Measurements from ENCODE around the gene RCVRN. TPM values are rescaled to one million over a fixed set of nuclear protein-coding genes. Genes with fewer than 3 reads are reported as not detected.

Gene RCVRN
- total RNA-seq, 1 donor from 2014 or later = not detected

DNA sequence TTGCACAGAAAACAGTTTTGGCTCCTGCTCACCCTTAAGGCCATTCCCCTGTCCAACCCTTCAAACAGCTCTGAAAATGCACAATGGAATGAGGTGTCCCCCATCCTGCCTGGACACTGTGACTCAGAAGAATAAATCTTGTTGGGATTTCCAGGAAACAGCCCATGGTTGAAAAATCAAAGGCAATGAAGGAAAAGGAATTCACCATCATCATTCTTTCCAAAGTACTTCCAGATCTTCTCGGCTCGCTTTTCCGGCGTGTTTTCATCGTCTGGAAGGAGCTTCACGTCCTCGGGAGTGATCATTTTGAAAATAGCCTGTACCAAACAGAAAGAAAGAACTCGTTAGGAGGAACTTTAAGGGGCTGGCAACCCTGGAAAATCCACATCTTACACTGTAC is 4.3 kb downstream of the RCVRN start:
- no peak overlapping the region for H3K27ac Mint-ChIP-seq (ENCODE audit: unreplicated experiment)
- TF ChIP-seq, protein P1, sequence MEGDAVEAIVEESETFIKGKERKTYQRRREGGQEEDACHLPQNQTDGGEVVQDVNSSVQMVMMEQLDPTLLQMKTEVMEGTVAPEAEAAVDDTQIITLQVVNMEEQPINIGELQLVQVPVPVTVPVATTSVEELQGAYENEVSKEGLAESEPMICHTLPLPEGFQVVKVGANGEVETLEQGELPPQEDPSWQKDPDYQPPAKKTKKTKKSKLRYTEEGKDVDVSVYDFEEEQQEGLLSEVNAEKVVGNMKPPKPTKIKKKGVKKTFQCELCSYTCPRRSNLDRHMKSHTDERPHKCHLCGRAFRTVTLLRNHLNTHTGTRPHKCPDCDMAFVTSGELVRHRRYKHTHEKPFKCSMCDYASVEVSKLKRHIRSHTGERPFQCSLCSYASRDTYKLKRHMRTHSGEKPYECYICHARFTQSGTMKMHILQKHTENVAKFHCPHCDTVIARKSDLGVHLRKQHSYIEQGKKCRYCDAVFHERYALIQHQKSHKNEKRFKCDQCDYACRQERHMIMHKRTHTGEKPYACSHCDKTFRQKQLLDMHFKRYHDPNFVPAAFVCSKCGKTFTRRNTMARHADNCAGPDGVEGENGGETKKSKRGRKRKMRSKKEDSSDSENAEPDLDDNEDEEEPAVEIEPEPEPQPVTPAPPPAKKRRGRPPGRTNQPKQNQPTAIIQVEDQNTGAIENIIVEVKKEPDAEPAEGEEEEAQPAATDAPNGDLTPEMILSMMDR (IDR thresholded peaks at IDR 0.05; ENCODE audit: partially characterized antibody, unreplicated experiment) = no peak
- no peaks in the 10 kb centered on the region for H3K36me3 Mint-ChIP-seq (ENCODE audit: unreplicated experiment)
- no peaks in the 10 kb centered on the region for H3K4me1 Mint-ChIP-seq (ENCODE audit: low read depth, unreplicated experiment)
- peaks cover 2% of the 10 kb centered on the region for H3K27me3 Mint-ChIP-seq (ENCODE audit: unreplicated experiment)
- DNase-seq = no peak
- H3K9me3 Mint-ChIP-seq (ENCODE audit: unreplicated experiment) = peaks cover 4% of the 10 kb centered on the region
- H3K4me3 Mint-ChIP-seq (ENCODE audit: unreplicated experiment) = no peak overlapping the region

DNA sequence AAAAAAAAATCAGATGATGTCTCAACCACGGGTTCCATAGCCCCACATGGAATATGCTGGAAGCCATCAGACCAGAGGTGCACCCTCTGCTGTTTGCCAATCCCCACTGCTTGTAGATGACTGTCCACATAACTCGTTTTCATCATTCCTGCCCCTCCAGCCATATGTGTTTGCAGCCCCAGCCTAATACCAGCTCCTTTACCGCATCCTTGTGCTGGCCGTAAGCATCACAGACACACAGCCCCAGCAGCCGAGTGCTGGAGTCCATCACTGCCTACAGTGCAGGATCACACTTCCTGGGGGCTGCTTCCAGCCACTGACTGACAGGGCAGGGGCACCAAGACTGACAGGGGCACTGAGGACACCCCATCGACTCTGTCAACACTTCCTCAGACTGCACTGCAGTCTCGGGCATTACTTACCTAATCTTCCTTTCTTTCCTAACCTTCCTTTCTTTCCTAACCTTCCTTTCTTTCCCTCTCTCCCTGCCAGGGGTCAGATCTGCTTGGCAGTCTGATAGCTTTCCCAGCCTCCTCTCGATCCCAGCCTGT is 5.0 kb downstream of the RCVRN start:
- Mint-ChIP-seq H3K4me3 (ENCODE audit: unreplicated experiment) (no peak overlapping the region), H3K9me3 (ENCODE audit: unreplicated experiment) (peaks cover 4% of the 10 kb centered on the region), H3K36me3 (ENCODE audit: unreplicated experiment) (no peaks in the 10 kb centered on the region), H3K27me3 (ENCODE audit: unreplicated experiment) (no peaks in the 10 kb centered on the region), H3K27ac (ENCODE audit: unreplicated experiment) (no peak overlapping the region), H3K4me1 (ENCODE audit: low read depth, unreplicated experiment) (no peaks in the 10 kb centered on the region)
- DNase-seq = no peak
- TF ChIP-seq, protein P1 (IDR thresholded peaks at IDR 0.05; ENCODE audit: partially characterized antibody, unreplicated experiment) = no peak

DNA sequence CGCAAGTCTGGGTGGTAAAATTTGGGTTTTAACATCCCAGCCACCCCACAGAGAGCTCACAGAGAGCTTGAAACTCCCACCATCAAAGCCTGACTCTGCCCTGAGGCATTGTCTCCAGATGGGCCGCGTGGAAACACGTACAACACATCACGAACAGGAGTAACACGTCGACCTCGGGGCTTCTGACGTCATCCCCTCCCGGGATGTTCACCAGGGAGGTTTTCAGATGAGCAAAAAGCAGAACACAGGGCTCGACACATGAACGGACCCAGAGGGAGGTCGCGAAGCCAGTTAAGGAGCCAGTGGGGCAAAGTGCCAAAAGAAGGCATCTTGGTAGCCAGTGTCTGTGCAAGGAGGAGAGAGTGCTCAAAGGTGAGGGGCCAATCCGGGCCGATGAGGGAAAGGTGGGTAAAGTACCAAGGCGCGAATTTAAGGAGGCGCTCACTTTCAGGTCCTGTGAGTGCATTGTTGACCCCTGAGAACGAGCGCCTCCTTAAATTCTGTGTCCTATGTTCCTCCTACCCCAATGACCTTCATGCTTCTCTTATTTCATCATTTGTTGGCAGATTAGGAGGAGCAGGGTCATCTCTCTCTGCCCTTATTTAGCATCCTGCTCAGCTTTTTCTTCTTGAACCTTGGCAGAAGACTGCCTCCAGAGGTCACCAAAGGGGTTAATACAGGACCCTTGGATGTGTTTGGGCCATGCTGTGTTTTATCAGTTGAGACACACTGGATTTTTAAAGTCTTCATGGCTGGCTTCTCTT is 5.6 kb downstream of the RCVRN start:
- no peaks in the 10 kb centered on the region for H3K4me1 Mint-ChIP-seq (ENCODE audit: low read depth, unreplicated experiment)
- no peak overlapping the region for H3K27ac Mint-ChIP-seq (ENCODE audit: unreplicated experiment)
- H3K4me3 Mint-ChIP-seq (ENCODE audit: unreplicated experiment) = no peak overlapping the region
- no peaks in the 10 kb centered on the region for H3K36me3 Mint-ChIP-seq (ENCODE audit: unreplicated experiment)
- no peak for DNase-seq
- H3K27me3 Mint-ChIP-seq (ENCODE audit: unreplicated experiment) = no peaks in the 10 kb centered on the region
- TF ChIP-seq, protein P1 (IDR thresholded peaks at IDR 0.05; ENCODE audit: partially characterized antibody, unreplicated experiment) = no peak
- H3K9me3 Mint-ChIP-seq (ENCODE audit: unreplicated experiment) = peaks cover 5% of the 10 kb centered on the region

DNA sequence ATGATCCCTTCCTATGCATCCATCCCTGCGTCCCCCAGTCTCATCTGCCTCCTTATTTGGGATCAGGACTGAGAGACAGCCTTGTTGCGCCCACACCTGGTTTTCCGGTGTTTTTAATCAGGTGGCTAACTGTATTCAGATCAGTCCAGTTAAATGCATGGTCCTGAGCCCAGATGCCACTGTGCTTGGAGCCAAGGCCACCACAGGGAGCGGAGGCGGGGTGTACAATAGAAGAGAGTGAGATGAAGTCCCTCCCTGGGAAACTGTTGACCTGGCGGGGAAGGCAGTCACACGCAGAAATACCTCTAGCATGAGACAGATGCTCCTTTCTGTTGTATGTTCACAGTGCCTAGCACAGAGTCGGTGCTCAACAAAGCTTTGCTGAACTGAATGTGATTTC is 6.3 kb downstream of the RCVRN start:
- no peak for DNase-seq
- H3K4me1 Mint-ChIP-seq (ENCODE audit: low read depth, unreplicated experiment) = no peaks in the 10 kb centered on the region
- no peak overlapping the region for H3K27ac Mint-ChIP-seq (ENCODE audit: unreplicated experiment)
- H3K9me3 Mint-ChIP-seq (ENCODE audit: unreplicated experiment) = peaks cover 5% of the 10 kb centered on the region
- no peaks in the 10 kb centered on the region for H3K36me3 Mint-ChIP-seq (ENCODE audit: unreplicated experiment)
- no peak overlapping the region for H3K4me3 Mint-ChIP-seq (ENCODE audit: unreplicated experiment)
- TF ChIP-seq, protein P1 (IDR thresholded peaks at IDR 0.05; ENCODE audit: partially characterized antibody, unreplicated experiment) = no peak
- H3K27me3 Mint-ChIP-seq (ENCODE audit: unreplicated experiment) = no peaks in the 10 kb centered on the region

DNA sequence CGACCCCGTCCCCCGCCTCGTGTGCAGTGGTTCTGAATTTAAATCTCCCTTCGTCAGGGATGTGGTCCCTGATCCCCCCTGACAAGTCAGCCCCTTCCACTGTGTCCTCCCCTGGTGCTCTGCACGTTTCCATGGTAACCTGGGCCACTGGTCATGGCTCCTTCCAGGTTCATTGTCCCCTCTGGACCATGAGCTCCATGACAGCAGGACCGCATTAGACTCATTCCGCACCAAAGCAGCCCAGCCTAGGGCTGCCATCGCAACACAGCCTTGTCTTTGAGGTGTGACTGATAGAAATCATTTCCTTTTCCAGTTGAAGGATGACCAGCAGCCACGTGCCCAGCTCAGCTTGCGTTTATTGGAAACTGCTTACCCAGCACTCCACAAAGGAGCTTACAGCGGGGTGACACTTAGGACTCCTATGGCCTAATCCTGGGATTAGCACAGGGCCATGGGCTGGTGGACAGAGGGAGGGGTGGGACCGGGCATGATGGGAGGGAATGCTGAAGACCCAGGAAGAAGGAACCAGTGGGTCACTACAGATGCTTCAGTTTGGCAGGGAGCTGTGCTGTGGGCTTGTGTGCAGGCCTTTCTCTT is 7.6 kb downstream of the RCVRN start:
- no peaks in the 10 kb centered on the region for H3K27me3 Mint-ChIP-seq (ENCODE audit: unreplicated experiment)
- TF ChIP-seq, protein P1 (IDR thresholded peaks at IDR 0.05; ENCODE audit: partially characterized antibody, unreplicated experiment) = no peak
- no peak for DNase-seq
- H3K4me3 Mint-ChIP-seq (ENCODE audit: unreplicated experiment) = no peak overlapping the region
- H3K4me1 Mint-ChIP-seq (ENCODE audit: low read depth, unreplicated experiment) = no peaks in the 10 kb centered on the region
- peaks cover 5% of the 10 kb centered on the region for H3K9me3 Mint-ChIP-seq (ENCODE audit: unreplicated experiment)
- H3K27ac Mint-ChIP-seq (ENCODE audit: unreplicated experiment) = no peak overlapping the region
- no peaks in the 10 kb centered on the region for H3K36me3 Mint-ChIP-seq (ENCODE audit: unreplicated experiment)
